ENCODE data around the gene LAMB3. TPM values are rescaled to one million over a fixed set of nuclear protein-coding genes. Genes with fewer than 3 reads are reported as not detected.

LAMB3 gene
- total and polyA plus RNA-seq, 12 donors, result 1.6 to 6.0 (median 3.7) TPM

- Histone ChIP-seq H3K36me3 (no peaks in the 10 kb centered on the region), H3K27ac (peak overlapping the region; percentile 14 to 98 (median 88)), H3K4me3 (no peak overlapping the region), H3K27me3 (no peaks in the 10 kb centered on the region), H3K4me1 (peaks cover 31 to 73% (median 69%) of the 10 kb centered on the region in 9 donors), H3K9me3 (no peaks in the 10 kb centered on the region)
- DNase-seq (peak in 1 of 2 donors; percentile 37), ATAC-seq (peak in 7 of 8 donors; percentile 2 to 73 (median 40))
- WGBS, 2 donors, result 15 to 32% methylated on average over 3 of the region's 3 CpGs
- no peak for TF ChIP-seq CTCF (IDR thresholded peaks at IDR 0.05)
- intact Hi-C loops (cut with DNase I), result loop anchor here in 7 of 10 donors (2.0 to 10.0 kb wide), 6 partner anchors 32 to 104 kb away; partner anchors contain the start of gene G0S2 (in 6 of the 7)
Observed at GRCh38 chr1:209642816-209643215, 9.4 kb downstream of the LAMB3 start.

- TF ChIP-seq CTCF (IDR thresholded peaks at IDR 0.05), result no peak
- Histone ChIP-seq H3K27ac (peak overlapping the region; percentile 79 to 98 (median 88)), H3K9me3 (no peaks in the 10 kb centered on the region), H3K27me3 (no peaks in the 10 kb centered on the region), H3K4me3 (no peak overlapping the region), H3K4me1 (peaks cover 29 to 67% (median 60%) of the 10 kb centered on the region in 9 donors), H3K36me3 (no peaks in the 10 kb centered on the region)
- ATAC-seq (peak; percentile 87 to 94 (median 92)), DNase-seq (peak; percentile 89 to 91)
- intact Hi-C loops (cut with DNase I), result loop anchor here in 7 of 10 donors (2.0 to 10.0 kb wide), 6 partner anchors 33 to 105 kb away; partner anchors contain the start of gene G0S2 (in 6 of the 7)
- WGBS, 2 donors, result 3 to 8% methylated on average over 5 of the region's 5 CpGs
Observed at GRCh38 chr1:209641832-209642172, 10.4 kb downstream of the LAMB3 start.

- DNase-seq (no peak), ATAC-seq (no peak)
- Histone ChIP-seq H3K4me1 (peaks cover 0 to 26% (median 13%) of the 10 kb centered on the region in 9 donors), H3K9me3 (no peaks in the 10 kb centered on the region), H3K27ac (no peak overlapping the region), H3K27me3 (no peaks in the 10 kb centered on the region), H3K4me3 (no peak overlapping the region), H3K36me3 (no peaks in the 10 kb centered on the region)
- 76 to 83% methylated on average over 5 of the region's 5 CpGs for WGBS, 2 donors
- intact Hi-C loops (cut with DNase I), result loop anchor here in 1 of 10 donors (10.0 kb wide), 1 partner anchor 59 kb away; no protein-coding TSS in a partner anchor
- no peak for TF ChIP-seq CTCF (IDR thresholded peaks at IDR 0.05)
Observed at GRCh38 chr1:209635850-209636249, 16.4 kb downstream of the LAMB3 start.

- H3K27ac ChIP-seq, result no peak overlapping the region
- no peak for TF ChIP-seq CTCF (IDR thresholded peaks at IDR 0.05)
- DNase-seq, result no peak
- H3K9me3 ChIP-seq, result no peaks in the 10 kb centered on the region
- intact Hi-C loops (cut with DNase I), result loop anchor here in 1 of 10 donors (10.0 kb wide), 1 partner anchor 61 kb away; no protein-coding TSS in a partner anchor
- 89 to 93% methylated on average over 20 of the region's 20 CpGs for WGBS, 2 donors
- H3K27me3 ChIP-seq, result no peaks in the 10 kb centered on the region
- no peak for ATAC-seq
- no peak overlapping the region for H3K4me3 ChIP-seq
- no peaks in the 10 kb centered on the region for H3K36me3 ChIP-seq
- H3K4me1 ChIP-seq, result peaks cover 0 to 36% (median 19%) of the 10 kb centered on the region in 9 donors
Observed at GRCh38 chr1:209634005-209634737, 18.1 kb downstream of the LAMB3 start.

Measured in heart right ventricle (tissue), 16 donors.